HG02610 (cell line): ENCODE results near the gene TENM3.

ENCODE experiments used
- ATAC-seq: cut with Tn5 transposase; IDR thresholded peaks from one replicate; pipeline ENCODE4 v1.9.1; 2021; ENCODE audit warnings: mild to moderate bottlenecking, moderate library complexity; ENCODE audit not compliant: unreplicated experiment

The TENM3 gene

DNA sequence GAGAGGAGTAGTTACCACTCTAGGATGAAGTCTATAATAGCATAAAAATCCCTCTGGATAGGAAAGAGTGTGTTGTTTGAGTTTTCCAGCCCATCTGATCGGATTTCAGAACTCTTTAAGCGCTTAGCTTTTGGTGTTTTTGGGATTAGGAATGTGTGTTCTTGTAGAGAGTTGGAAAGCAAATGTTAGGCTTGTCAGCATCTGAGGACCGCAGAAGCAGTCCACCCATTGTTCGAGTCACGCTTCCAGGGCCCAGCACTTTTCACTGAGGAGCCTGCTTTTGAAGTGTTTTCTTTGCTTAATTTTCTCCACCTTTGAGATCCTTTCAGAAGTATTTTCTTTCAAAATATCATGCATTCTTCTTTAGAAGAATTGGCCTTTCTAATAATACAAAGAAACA, 306.2 kb downstream of the TENM3 start:
- no peak for ATAC-seq

DNA sequence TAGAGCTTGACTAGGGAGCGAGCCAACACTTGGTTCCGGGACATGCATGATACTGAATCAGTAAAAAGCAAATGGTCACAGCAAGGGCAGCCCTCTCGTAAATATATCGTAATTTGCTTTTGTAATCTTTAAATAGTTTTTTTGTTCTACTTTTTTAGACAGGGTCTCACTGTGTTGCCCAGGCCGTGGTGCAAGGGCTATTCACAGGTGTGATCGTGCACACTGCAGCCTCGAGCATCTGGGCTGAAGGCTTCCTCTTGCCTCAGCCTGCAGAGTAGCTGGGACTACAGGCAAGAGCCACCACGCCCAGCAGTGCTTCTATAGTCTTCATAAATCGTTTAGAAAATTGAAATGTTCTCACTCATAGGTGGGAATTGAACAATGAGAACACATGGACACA, 309.7 kb downstream of the TENM3 start:
- no peak for ATAC-seq

DNA sequence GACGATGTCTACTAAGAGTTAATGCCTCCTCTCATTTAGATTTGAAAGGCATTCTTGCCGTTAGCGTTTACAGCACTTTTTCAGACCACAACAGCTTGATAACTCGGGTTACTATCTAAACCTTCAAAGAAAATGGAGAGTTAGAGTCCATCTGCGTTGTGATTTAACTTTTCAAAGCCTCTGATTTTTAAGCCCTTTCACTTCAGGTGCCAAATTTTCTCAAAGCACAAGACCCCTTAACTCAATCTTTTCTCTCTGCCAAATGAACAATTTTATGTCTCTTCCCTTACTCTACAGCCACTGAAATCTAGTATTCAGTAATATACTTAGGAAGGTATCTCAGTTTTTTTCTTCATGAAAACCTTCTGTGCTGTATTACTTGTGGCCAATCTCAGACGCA, 310.5 kb downstream of the TENM3 start:
- ATAC-seq = no peak

DNA sequence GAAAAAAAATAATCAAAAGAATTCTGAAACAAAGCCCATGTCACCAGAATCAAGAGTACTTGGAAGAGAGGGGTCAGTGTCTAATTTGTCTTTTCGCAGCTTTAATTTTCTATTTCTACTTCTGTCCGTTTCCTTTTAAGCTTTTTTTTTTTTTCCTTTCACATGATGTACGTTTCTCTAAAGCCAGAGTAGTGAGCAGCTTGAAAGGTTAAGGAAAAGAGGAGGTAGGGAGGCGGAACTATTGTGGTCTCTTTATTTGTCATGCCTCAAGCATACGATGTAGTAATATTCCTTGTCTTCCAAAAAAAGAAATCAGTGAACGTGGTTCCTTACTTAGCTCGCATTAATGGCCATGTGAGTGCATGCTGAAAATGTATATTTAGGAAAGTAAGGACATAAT, 311.5 kb downstream of the TENM3 start:
- no peak for ATAC-seq

DNA sequence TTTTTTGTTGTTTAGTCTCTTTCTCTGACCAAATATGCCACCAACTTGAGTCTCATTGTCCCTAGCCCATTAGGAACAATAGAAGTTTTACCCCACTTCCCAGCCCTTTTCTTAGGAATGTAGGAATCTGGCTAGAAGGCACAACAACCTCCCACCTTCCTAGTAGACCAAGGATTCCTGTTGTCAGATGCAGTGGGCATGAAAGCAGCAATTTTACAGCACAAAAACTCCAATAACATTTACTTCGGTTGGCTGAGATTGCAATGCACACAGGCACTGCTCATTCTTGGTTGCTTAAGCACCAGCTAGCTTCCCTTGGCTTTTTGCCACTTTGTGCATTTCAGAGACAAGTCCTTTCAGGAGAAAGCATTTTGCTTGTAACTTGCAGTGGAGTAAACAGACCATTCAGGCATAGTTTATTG, 312.8 kb downstream of the TENM3 start:
- ATAC-seq = no peak

DNA sequence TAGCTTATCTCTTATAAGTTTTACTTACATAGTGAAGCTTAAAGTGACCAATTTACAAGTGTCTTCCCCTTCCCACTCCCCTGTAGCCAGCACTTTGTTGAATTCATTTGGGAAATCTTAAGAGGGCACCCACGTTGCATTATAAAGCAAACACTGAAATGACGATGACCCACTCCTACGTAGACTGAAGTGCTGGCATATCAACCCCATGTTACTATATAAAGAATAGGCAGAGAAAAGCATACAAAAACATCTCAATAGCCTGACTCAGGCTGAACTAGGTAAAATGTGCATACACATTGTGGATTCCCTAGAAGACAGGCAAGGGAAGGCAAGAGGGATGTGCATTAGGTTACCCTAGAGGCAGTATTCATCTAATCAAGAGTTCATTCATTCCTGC, 313.4 kb downstream of the TENM3 start:
- ATAC-seq = no peak

DNA sequence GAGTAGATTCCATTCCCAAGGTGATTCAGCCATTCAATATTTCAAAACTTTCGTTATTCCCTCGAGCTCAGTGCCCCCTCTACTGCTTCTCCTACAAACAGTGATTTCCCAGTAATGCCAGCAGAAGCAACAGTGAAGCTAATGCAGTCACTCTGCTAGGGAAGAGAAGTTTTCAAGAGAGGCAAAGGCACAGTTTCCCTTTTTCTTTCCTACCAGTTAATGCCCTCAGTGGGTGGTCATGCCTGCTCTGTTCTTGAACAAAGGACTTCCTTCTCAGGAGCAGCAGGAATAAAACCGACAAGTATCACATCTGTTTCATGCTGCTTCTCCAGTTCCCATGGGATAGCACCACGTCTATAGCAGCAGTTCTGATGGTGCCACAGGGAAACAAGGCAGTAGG, 317.2 kb downstream of the TENM3 start:
- ATAC-seq = no peak

DNA sequence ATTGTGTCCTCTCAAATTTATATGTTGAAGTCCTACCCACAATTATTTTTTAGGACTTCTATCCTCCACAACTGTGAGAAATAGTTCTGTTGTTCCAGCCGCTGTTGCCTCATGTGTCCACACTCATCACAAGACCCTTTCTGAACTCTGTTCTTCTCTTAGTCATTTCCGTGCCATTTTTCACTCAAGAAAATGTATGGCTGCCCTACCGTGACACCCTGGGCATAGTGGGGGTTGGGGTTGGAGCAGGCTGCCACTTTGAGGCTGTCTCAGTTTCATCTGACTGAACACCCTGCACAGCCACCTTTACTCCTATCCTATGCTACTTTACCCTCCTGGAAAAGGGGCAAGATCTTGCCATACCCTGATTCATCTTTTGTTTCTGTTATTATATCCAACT, 319.1 kb downstream of the TENM3 start:
- ATAC-seq = no peak

DNA sequence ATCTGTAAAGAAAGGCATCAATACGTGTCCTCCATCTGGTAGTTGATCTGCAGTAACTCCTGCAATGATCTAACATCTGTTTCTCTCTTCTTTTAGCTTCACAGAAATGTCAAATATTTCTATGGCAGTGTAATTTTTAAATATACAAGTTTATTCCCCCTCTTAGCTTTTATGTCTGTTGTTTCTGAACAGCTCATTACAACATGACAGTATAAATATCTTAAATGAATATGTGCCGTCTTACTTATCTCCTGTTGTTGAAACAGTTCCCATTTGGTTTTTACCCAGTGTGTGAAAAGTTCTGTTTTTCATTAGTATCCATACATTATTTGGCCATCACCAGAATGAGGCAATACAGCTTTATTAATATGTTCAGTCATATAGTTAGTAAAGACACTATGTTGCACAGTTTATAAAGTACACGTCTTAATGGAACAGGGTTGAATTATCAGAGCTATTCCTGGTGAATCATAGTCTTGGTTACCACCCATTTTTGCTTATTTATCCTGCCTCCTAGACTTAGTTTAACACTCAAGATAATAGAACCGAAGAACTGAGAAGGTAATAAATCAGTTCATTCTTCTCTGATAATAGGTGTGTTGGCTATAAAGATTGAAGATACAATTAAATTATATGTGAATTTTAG, 321.6 kb downstream of the TENM3 start:
- no peak for ATAC-seq

DNA sequence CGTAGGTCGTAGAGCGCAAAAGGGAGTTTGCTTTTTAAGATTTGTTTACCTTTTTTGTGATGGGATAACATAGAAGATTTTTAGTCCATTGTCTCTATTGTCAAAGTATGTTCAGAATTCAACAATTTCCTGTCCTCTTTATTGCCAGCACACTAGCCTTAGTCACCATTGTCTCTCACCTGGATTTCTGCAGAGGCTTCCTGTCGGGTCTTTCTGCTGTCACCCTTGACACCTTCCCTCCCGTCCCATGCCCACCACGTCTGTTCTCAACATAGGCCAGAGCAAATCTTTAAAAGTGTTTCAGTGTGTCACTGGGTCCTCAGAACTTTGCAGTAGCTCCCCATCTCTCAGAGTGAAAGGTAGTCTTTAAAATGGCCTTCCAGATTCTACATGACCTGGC, 323.9 kb downstream of the TENM3 start:
- ATAC-seq = no peak

DNA sequence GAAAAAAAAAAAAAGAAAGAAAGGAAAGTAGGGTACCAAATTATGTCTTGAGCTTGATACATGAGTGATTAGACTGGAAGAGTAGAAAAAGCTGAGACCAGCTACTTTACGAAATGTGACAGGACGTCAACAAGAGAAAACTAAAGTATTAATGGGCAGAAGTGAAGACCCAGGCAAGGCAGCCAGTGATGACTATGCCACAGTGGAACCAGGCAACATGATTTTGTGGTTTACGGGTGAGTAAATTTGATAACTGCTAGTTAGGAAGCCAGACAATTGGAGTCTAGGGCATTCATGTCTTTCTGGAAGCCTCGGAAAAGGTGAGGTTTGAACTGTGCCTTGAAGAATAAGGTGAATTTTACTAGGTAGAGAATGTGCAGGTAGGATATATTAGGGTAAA, 326.4 kb downstream of the TENM3 start:
- ATAC-seq = no peak

DNA sequence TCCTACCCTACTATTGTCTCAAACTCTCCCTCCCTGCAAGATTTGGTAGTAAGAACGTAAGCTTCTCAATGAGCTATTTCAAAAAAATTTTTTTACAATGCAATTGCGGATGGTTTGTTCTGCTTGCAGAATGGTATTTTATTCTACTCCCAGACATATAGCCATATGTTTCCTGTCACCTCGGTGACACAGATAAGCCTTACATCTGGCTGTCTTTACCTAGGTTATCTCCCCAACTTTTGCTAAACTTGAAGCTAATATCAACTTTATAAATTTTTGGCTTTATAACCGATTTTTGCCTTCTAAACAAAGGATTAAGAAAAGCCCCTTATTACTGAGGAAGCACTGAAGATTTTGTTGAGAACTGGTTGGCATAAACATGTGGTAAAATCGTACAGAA, 331.5 kb downstream of the TENM3 start:
- ATAC-seq = no peak

DNA sequence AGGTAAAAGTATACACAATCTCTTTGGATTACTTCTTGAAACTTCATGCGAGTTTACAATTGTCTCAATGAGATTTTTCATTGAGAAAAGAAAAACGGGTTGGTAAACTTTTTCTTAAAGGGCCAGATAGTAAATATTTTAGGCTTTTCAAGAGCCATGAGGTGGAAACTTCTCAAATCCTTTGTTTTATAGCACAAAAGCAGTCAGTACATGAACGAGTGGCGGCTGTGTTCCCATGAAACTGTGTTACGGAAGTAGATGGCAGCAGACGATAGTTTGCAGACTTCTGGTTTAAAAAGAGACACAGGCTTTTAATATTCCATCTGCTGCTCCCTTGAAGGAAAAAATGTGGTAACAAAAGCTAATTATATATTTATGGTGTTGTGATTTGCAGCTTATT, 332.0 kb downstream of the TENM3 start:
- ATAC-seq = no peak

DNA sequence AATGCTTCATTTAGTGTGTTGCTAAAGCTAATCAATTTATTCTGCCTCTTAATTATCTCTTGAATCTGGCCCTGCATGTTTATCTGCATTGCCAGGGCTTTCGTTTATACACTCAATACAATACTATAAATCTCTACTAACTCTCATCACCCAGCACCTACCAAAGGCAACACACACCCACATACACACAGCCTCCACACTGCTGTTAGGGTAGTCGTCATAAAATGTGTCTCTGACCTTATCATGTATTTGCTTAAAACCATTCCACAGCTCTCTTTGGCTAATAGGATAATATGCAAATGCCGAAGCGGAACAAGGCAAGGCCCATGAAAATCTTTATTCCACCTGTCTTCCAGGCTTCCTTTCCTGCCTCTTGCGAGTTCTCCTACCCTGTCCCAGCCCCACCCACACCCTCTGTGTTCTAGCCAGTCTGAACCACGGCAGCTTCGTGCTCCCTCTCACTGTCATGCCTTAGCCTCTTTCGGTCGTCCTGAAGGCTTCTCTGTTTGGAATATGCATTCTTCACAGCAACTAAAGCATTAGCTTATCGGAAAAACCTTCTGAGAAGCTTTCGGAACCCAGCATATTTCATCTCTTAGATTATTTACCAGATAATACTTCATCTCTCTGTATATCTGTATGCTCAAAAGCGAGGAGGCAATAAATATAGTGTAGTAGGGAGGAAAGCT, 333.5 kb downstream of the TENM3 start:
- ATAC-seq = no peak

DNA sequence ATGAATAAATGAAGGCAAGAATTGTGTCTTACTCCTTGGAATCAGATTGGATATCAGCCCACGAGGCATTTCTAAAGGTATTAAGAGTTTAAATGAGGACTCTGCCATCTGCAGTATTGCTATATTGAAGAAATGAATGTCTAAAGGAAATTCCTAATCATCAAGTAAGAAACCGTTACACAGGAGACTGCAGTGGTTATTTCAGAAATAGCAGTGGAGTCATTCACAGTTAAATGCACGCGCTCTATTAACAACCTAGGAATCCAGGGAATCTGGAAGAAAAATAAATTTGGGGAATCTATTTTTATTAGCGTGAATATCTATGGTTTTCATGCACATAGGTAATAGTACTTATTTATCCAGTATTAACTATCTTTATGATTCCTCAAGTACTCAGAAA, 334.2 kb downstream of the TENM3 start:
- ATAC-seq = no peak

DNA sequence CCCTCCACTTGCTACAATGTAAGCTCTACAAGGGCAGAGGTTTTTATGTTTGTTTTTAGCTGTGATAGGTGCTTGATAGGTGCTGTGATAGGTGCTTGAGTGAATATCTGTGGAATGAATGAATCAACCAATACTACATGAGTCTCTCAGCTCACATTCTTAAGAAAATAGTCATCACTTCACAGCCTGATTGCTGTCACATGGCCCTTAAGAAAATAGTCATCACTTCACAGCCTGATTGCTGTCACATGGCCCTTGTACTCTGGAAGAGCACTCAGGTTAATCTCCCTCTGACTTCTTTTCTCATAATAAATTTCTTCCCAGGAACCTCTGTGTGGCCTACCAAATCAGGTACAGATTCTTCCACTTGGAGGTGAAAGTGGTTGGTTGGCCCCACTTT, 335.2 kb downstream of the TENM3 start:
- ATAC-seq = no peak

DNA sequence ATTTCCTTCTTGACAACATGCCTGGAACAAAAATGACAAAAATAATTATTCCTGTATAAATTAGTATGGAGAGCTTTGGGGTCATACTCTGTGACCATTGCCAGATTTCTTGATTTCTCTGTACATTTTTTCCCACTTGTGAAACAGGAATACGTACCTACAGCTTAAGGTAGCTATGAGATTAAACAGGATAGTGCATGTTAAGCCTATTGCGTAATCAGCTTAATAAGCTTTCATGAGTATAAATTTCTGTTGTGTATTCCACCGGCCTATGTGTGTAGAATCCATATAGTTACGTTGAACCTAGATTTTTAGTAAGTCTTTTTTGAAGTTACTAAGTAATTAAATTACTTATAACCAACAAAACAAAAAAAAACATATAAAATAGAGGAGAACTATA, 339.0 kb downstream of the TENM3 start:
- ATAC-seq = no peak

DNA sequence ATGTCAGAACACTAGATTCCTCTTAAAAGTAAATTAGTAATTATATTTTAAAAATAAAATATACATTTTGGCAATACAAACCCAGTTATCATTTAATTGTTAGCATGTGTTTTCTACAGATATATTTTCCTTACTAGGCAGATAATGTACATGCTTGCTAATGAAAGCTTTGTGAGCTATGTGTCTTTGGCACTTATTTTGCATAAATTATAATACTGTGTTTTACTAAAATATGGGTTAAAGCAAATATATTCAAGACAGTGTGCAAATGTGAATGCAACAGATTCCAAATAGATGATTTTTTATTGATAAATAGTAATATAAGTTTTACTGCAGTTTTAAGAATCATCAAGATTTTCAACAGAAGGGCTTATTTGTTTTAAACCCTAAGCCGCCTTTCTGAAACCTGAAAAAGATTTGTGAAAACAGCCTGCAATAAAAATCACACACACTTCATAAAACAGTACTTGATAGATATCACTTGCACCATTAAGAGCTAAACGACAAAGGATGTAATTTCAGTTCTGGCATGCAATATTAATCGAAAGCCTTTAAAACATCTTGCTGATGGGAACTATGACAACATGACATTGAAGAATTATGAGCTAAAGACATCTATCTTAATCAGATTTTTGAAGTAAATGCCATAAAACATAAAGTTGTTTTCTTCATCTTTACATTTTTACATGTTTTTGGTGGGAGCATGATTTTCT, 340.7 kb downstream of the TENM3 start:
- ATAC-seq = no peak

DNA sequence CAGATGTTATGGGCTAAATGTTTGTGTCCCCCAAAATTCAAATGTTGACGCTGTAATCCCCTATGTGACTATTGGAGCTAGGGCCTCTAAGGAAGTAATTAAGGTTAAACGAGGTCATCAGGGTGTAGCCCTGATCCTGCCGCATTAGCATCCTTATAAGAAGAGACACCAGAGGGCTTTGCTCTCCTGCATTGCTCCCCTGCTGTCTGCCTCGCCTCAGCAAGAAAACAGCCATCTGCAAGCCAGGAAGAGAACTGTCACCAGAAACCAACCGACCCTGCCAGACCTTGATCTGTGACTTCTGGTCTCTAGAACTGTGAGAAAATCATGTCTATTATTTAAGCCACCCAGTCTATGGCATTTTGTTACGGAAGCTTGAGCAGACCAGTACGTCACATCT, 342.1 kb downstream of the TENM3 start:
- no peak for ATAC-seq

DNA sequence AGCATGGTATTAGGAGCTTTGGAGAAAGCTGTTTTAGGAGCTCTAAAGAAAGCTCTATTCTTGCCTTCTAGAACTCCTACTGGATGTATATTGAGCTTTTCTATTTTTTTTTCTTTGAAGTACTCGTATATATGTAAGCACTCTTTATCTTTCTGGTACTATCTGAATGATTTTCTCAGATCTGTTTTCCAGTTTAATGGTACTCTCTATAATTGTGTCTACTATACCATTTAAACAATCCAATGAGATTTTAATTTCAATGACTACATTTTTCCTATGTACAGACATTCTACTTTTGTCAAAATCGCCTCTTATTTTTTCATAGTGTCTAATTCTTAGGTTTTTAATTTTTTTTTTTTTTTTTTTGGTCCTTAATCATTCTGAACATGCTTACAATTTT, 345.9 kb downstream of the TENM3 start:
- ATAC-seq = no peak

DNA sequence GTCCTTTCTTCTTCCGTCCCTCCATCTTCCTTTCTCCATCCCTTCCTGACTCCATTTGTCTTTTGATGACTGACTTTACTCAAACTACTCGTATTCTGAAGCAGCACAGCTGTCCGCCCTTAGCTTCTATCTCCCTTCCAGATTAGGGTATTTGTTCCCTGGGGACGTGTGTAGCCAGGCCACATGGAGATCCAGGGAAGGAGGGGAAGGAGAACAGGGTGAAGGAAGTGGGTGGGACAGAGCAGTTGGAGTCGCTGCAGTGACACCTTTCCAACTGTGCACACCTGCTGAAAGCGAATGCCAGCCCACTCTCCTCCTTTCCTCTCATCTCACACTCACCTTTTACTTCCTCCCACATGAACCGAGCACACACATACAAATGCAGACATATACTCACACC, 350.2 kb downstream of the TENM3 start:
- no peak for ATAC-seq

DNA sequence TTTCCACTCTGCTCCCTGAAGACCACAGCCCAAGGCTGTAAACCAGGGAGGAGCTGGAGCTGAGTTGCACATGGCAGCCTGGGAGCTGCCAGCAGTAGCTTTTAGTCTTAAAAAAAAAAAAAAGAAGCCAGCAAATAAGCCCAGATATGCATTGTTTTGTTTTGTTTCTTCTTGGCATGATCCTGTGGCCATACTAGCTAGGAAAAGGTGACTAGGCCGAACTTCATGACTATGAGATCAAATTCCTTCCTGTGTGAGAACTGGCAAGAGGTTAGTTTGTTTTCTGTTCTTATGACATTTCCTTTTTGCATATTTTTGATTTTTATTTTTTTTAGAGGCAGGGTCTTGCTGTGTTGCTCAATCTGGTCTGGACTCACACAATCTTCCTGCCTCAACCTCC, 350.7 kb downstream of the TENM3 start:
- ATAC-seq = no peak
